Activated T-cell treated with anti-CD3 and anti-CD28 coated beads, Interleukin-2, amount 50 U/mL, for 24 hours (primary cell): Measurements from ENCODE around the gene UQCR10.

ENCODE experiments used
- DNase-seq: peaks from one replicate; pipeline ENCODE4 v3.0.0-alpha.2; 2020
- H3K27ac Mint-ChIP-seq: 2 replicates; pipeline ENCODE4 v1.8.0; 2020; ENCODE audit warnings: mild to moderate bottlenecking, mixed read lengths
- H3K27me3 Mint-ChIP-seq: 2 replicates; pipeline ENCODE4 v1.8.0; 2020; ENCODE audit warnings: mixed read lengths
- H3K36me3 Mint-ChIP-seq: 2 replicates; pipeline ENCODE4 v1.8.0; 2020; ENCODE audit warnings: low read depth, mixed read lengths
- H3K4me1 Mint-ChIP-seq: 2 replicates; pipeline ENCODE4 v1.8.0; 2020; ENCODE audit warnings: low read depth, mixed read lengths
- H3K4me3 Mint-ChIP-seq: 2 replicates; pipeline ENCODE4 v1.8.0; 2020; ENCODE audit warnings: mild to moderate bottlenecking, moderate library complexity, mixed read lengths
- H3K9me3 Mint-ChIP-seq: 2 replicates; pipeline ENCODE4 v1.8.0; 2020; ENCODE audit warnings: mixed read lengths

UQCR10 gene

GRCh38 chr22:29731058-29731850, 35.9 kb upstream of the UQCR10 start:
- DNase-seq: no peak
- H3K9me3 Mint-ChIP-seq: no peaks in the 10 kb centered on the region
- H3K4me3 Mint-ChIP-seq: no peak overlapping the region
- H3K27me3 Mint-ChIP-seq: peaks cover 2% of the 10 kb centered on the region
- no peak overlapping the region for H3K27ac Mint-ChIP-seq
- peaks cover 20% of the 10 kb centered on the region for H3K36me3 Mint-ChIP-seq
- no peaks in the 10 kb centered on the region for H3K4me1 Mint-ChIP-seq

GRCh38 chr22:29732883-29733282, 34.3 kb upstream of the UQCR10 start:
- no peak for DNase-seq
- H3K36me3 Mint-ChIP-seq: peaks cover 23% of the 10 kb centered on the region
- H3K9me3 Mint-ChIP-seq: no peaks in the 10 kb centered on the region
- no peaks in the 10 kb centered on the region for H3K27me3 Mint-ChIP-seq
- no peaks in the 10 kb centered on the region for H3K4me1 Mint-ChIP-seq
- H3K4me3 Mint-ChIP-seq: no peak overlapping the region
- H3K27ac Mint-ChIP-seq: no peak overlapping the region

GRCh38 chr22:29733362-29734201, 33.6 kb upstream of the UQCR10 start:
- Mint-ChIP-seq H3K9me3 (no peaks in the 10 kb centered on the region), H3K27ac (no peak overlapping the region), H3K36me3 (peaks cover 24% of the 10 kb centered on the region), H3K27me3 (no peaks in the 10 kb centered on the region), H3K4me3 (no peak overlapping the region), H3K4me1 (no peaks in the 10 kb centered on the region)
- DNase-seq: no peak

GRCh38 chr22:29734406-29734805, 32.8 kb upstream of the UQCR10 start:
- H3K36me3 Mint-ChIP-seq: peaks cover 31% of the 10 kb centered on the region
- H3K27me3 Mint-ChIP-seq: no peaks in the 10 kb centered on the region
- no peaks in the 10 kb centered on the region for H3K9me3 Mint-ChIP-seq
- no peak for DNase-seq
- no peak overlapping the region for H3K4me3 Mint-ChIP-seq
- H3K27ac Mint-ChIP-seq: no peak overlapping the region
- H3K4me1 Mint-ChIP-seq: no peaks in the 10 kb centered on the region

- no peaks in the 10 kb centered on the region for H3K27me3 Mint-ChIP-seq
- DNase-seq: no peak
- H3K9me3 Mint-ChIP-seq: no peaks in the 10 kb centered on the region
- peaks cover 33% of the 10 kb centered on the region for H3K36me3 Mint-ChIP-seq
- no peaks in the 10 kb centered on the region for H3K4me1 Mint-ChIP-seq
- no peak overlapping the region for H3K4me3 Mint-ChIP-seq
- no peak overlapping the region for H3K27ac Mint-ChIP-seq
Measured at GRCh38 chr22:29734838-29735237, 32.3 kb upstream of the UQCR10 start.

GRCh38 chr22:29735416-29735815, 31.8 kb upstream of the UQCR10 start:
- H3K36me3 Mint-ChIP-seq: peaks cover 36% of the 10 kb centered on the region
- H3K4me1 Mint-ChIP-seq: no peaks in the 10 kb centered on the region
- no peaks in the 10 kb centered on the region for H3K9me3 Mint-ChIP-seq
- H3K27me3 Mint-ChIP-seq: no peaks in the 10 kb centered on the region
- no peak for DNase-seq
- H3K4me3 Mint-ChIP-seq: no peak overlapping the region
- H3K27ac Mint-ChIP-seq: no peak overlapping the region

- no peak for DNase-seq
- H3K4me1 Mint-ChIP-seq: no peaks in the 10 kb centered on the region
- H3K36me3 Mint-ChIP-seq: peaks cover 46% of the 10 kb centered on the region
- no peak overlapping the region for H3K27ac Mint-ChIP-seq
- H3K27me3 Mint-ChIP-seq: no peaks in the 10 kb centered on the region
- no peaks in the 10 kb centered on the region for H3K9me3 Mint-ChIP-seq
- no peak overlapping the region for H3K4me3 Mint-ChIP-seq
Measured at GRCh38 chr22:29737251-29738117, 29.7 kb upstream of the UQCR10 start.

GRCh38 chr22:29738118-29738815, 28.9 kb upstream of the UQCR10 start:
- Mint-ChIP-seq H3K27me3 (no peaks in the 10 kb centered on the region), H3K9me3 (no peaks in the 10 kb centered on the region), H3K4me3 (no peak overlapping the region), H3K36me3 (peaks cover 46% of the 10 kb centered on the region), H3K4me1 (no peaks in the 10 kb centered on the region), H3K27ac (no peak overlapping the region)
- DNase-seq: no peak

GRCh38 chr22:29739346-29739875, 27.8 kb upstream of the UQCR10 start:
- H3K4me3 Mint-ChIP-seq: no peak overlapping the region
- no peaks in the 10 kb centered on the region for H3K9me3 Mint-ChIP-seq
- DNase-seq: no peak
- no peak overlapping the region for H3K27ac Mint-ChIP-seq
- H3K4me1 Mint-ChIP-seq: no peaks in the 10 kb centered on the region
- no peaks in the 10 kb centered on the region for H3K27me3 Mint-ChIP-seq
- peaks cover 39% of the 10 kb centered on the region for H3K36me3 Mint-ChIP-seq

GRCh38 chr22:29740216-29740615, 27.0 kb upstream of the UQCR10 start:
- Mint-ChIP-seq H3K4me3 (no peak overlapping the region), H3K9me3 (no peaks in the 10 kb centered on the region), H3K4me1 (no peaks in the 10 kb centered on the region), H3K36me3 (peaks cover 38% of the 10 kb centered on the region), H3K27ac (no peak overlapping the region), H3K27me3 (no peaks in the 10 kb centered on the region)
- DNase-seq: no peak

GRCh38 chr22:29741926-29742325, 25.2 kb upstream of the UQCR10 start:
- Mint-ChIP-seq H3K27me3 (no peaks in the 10 kb centered on the region), H3K4me1 (no peaks in the 10 kb centered on the region), H3K9me3 (no peaks in the 10 kb centered on the region), H3K36me3 (peaks cover 44% of the 10 kb centered on the region), H3K27ac (no peak overlapping the region), H3K4me3 (no peak overlapping the region)
- no peak for DNase-seq

GRCh38 chr22:29742326-29742725, 24.8 kb upstream of the UQCR10 start:
- DNase-seq: no peak
- Mint-ChIP-seq H3K4me1 (no peaks in the 10 kb centered on the region), H3K27me3 (no peaks in the 10 kb centered on the region), H3K4me3 (no peak overlapping the region), H3K9me3 (no peaks in the 10 kb centered on the region), H3K27ac (no peak overlapping the region), H3K36me3 (peaks cover 45% of the 10 kb centered on the region)

GRCh38 chr22:29744902-29745301, 22.3 kb upstream of the UQCR10 start:
- Mint-ChIP-seq H3K27me3 (no peaks in the 10 kb centered on the region), H3K27ac (no peak overlapping the region), H3K4me1 (no peaks in the 10 kb centered on the region), H3K9me3 (no peaks in the 10 kb centered on the region), H3K4me3 (no peak overlapping the region), H3K36me3 (peaks cover 47% of the 10 kb centered on the region)
- no peak for DNase-seq

- Mint-ChIP-seq H3K27ac (no peak overlapping the region), H3K9me3 (no peaks in the 10 kb centered on the region), H3K36me3 (peaks cover 36% of the 10 kb centered on the region), H3K4me1 (peaks cover 16% of the 10 kb centered on the region), H3K27me3 (no peaks in the 10 kb centered on the region), H3K4me3 (no peak overlapping the region)
- no peak for DNase-seq
Measured at GRCh38 chr22:29747832-29748231, 19.3 kb upstream of the UQCR10 start.
